H1 (cell line): ENCODE measurements around the gene CLCF1.

Experiments
- EP300 ChIP-seq, 2 experiments: IDR thresholded peaks; 1 replicate in 1 of 2; 2 replicates in 1 of 2; pipeline ENCODE4 v1.6.1; 2011 to 2012; ENCODE audit warnings: low read depth in 2 of 2, low read length in 2 of 2, mild to moderate bottlenecking in 2 of 2, borderline replicate concordance in 1 of 2, inconsistent platforms in 1 of 2, moderate library complexity in 1 of 2
- EZH2 ChIP-seq: fragments of 200-600 bp; sonication (generic); IDR thresholded peaks from 2 replicates; pipeline ENCODE4 v1.7.1; 2012; ENCODE audit warnings: low read depth, mild to moderate bottlenecking, moderate library complexity, low read length, inconsistent platforms; ENCODE audit not compliant: severe bottlenecking
- JUND ChIP-seq: IDR thresholded peaks from 2 replicates; pipeline ENCODE4 v1.6.1; 2011; ENCODE audit warnings: mild to moderate bottlenecking, improper control_type of control experiment, low read length
- POLR2A ChIP-seq, 2 experiments: IDR thresholded peaks; 1 replicate in 1 of 2; 2 replicates in 1 of 2; pipeline ENCODE4 v1.6.1; 2011; ENCODE audit warnings: low read depth in 2 of 2, low read length in 2 of 2, mild to moderate bottlenecking in 2 of 2; ENCODE audit errors: control extremely low read depth in 1 of 2
- POLR2AphosphoS5 ChIP-seq: IDR thresholded peaks from 2 replicates; pipeline ENCODE4 v1.6.1; 2011; ENCODE audit warnings: low read depth, low read length
- SIN3A ChIP-seq, 2 experiments: IDR thresholded peaks in 1 of 2; conservative IDR thresholded peaks in 1 of 2; 2 replicates each; pipeline ENCODE4 v1.6.1; 2011 to 2012; ENCODE audit warnings: low read length in 2 of 2, improper control_type of control experiment in 1 of 2, low read depth in 1 of 2, mild to moderate bottlenecking in 1 of 2
- TAF1 ChIP-seq: IDR thresholded peaks from 2 replicates; pipeline ENCODE4 v1.6.1; 2011; ENCODE audit warnings: mild to moderate bottlenecking, low read depth, low read length
- TCF12 ChIP-seq: IDR thresholded peaks from 2 replicates; pipeline ENCODE4 v1.6.1; 2011; ENCODE audit warnings: low read depth, mild to moderate bottlenecking, low read length
- YY1 ChIP-seq: IDR thresholded peaks from 2 replicates; pipeline ENCODE4 v1.6.1; 2011; ENCODE audit warnings: low read depth, mild to moderate bottlenecking, low read length

DNA sequence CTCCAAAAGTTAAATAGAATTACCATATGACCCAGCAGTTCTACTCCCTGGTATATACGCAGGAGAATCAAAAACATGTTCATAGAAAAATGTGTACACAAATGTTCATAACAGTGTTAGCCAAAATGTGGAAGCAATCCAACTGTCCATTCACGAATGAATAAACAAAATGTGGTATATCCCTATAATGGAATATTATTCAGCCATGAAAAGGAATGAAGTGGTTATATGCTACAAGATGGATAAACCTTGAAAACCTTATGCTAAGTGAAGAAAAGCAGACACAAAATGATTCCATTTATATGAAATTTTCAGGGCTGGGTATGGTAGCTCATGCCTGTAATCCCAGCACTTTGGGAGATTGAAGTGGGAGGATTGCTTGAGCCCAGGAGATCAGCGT is 36.1 kb downstream of the CLCF1 start:
- TF ChIP-seq TCF12 (no peak), SIN3A (conservative IDR thresholded peaks at IDR 0.05 in 1 of 2, IDR thresholded peaks at IDR 0.05 in 1 of 2; ENCODE audit: low read depth in 1 of 2, low read length in 2 of 2) (no peak), TAF1 (no peak), JUND (no peak), POLR2AphosphoS5 (no peak), POLR2A (IDR thresholded peaks at IDR 0.05; ENCODE audit: control extremely low read depth in 1 of 2, low read depth in 2 of 2, low read length in 2 of 2) (no peak), EP300 (IDR thresholded peaks at IDR 0.05; ENCODE audit: borderline replicate concordance in 1 of 2, low read depth in 2 of 2, low read length in 2 of 2) (no peak), YY1 (no peak), EZH2 (no peak)
